ENCODE data around the gene NRXN3. TPM values are rescaled to one million over a fixed set of nuclear protein-coding genes. Genes with fewer than 3 reads are reported as not detected.

Gene NRXN3
- total RNA-seq, 1 experiment from 2014 or later = not detected

- intact Hi-C loops (cut with micrococcal nuclease; ENCODE audit: unreplicated experiment) = no loop called here
- no peaks in the 10 kb centered on the region; the same call in 1 of the 2 replicates for H3K27me3 ChIP-seq (ENCODE audit: control insufficient read depth, insufficient read depth, low read length)
- BruUV-seq (replicated peaks) = no TSS peak
- ChIA-PET POLR2A (no interaction called here), CTCF (no interaction called here)
- H3K27ac ChIP-seq (ENCODE audit: low read length) = no peak overlapping the region
- H3K4me3 ChIP-seq (ENCODE audit: low read depth in 2 of 2, low read length in 2 of 2) = no peak overlapping the region
- no peak for DNase-seq (ENCODE audit: low read depth, low spot score)
- in situ Hi-C loops (cut with HindIII; ENCODE audit: low pct_unique_long_range_greater_than_20kb, low sequenced_read_pairs) = no loop called here
- H3K9me3 ChIP-seq (ENCODE audit: control insufficient read depth, insufficient read depth, low read depth, low read length) = no peaks in the 10 kb centered on the region
- no peaks in the 10 kb centered on the region for H3K36me3 ChIP-seq (ENCODE audit: control insufficient read depth, insufficient read depth, low read length)
- TF ChIP-seq POLR2AphosphoS5 (IDR thresholded peaks at IDR 0.05; ENCODE audit: low read depth, low read length) (no peak), SIN3A (IDR thresholded peaks at IDR 0.05; ENCODE audit: borderline replicate concordance, insufficient read depth, low read depth, low read length) (no peak), TCF7L2 (IDR thresholded peaks at IDR 0.05; ENCODE audit: low read depth, low read length) (no peak), REST (IDR thresholded peaks at IDR 0.05; ENCODE audit: insufficient read depth in 1 of 2, low read depth in 2 of 2, low read length in 1 of 2) (no peak)
- TF ChIP-seq, protein P1, sequence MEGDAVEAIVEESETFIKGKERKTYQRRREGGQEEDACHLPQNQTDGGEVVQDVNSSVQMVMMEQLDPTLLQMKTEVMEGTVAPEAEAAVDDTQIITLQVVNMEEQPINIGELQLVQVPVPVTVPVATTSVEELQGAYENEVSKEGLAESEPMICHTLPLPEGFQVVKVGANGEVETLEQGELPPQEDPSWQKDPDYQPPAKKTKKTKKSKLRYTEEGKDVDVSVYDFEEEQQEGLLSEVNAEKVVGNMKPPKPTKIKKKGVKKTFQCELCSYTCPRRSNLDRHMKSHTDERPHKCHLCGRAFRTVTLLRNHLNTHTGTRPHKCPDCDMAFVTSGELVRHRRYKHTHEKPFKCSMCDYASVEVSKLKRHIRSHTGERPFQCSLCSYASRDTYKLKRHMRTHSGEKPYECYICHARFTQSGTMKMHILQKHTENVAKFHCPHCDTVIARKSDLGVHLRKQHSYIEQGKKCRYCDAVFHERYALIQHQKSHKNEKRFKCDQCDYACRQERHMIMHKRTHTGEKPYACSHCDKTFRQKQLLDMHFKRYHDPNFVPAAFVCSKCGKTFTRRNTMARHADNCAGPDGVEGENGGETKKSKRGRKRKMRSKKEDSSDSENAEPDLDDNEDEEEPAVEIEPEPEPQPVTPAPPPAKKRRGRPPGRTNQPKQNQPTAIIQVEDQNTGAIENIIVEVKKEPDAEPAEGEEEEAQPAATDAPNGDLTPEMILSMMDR (IDR thresholded peaks at IDR 0.05) = no peak
- no peak for ATAC-seq
- no peaks in the 10 kb centered on the region for H3K4me1 ChIP-seq (ENCODE audit: control insufficient read depth, insufficient read depth, low read length)
Observed at GRCh38 chr14:78248501-78249090, 78.4 kb downstream of the NRXN3 start.

DNA sequence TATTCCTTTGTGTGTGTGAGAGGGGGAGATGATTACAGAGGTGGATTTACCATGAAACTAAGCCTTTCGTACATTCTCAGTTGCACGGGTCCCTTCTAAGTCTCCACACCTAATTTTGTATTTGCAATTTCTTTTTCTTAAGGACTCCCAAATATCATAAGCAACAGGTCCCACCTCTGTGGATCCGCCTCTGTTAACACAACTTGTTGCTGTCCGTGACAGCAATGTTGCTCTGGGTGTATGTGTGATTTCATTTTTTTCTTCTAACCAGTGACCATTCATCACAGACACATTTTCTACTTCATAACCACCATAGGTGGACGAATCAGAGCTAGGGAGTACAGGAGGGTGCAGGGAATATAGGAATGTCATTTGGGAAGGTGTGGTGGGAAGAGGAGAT, 81.1 kb downstream of the NRXN3 start:
- no peaks in the 10 kb centered on the region for H3K9me3 ChIP-seq (ENCODE audit: control insufficient read depth, insufficient read depth, low read depth, low read length)
- BruUV-seq (replicated peaks) = no TSS peak

More for the DNA sequence above, 81.1 kb downstream of the NRXN3 start:
- Histone ChIP-seq H3K4me1 (ENCODE audit: control insufficient read depth, insufficient read depth, low read length) (no peaks in the 10 kb centered on the region), H3K27me3 (ENCODE audit: control insufficient read depth, insufficient read depth, low read length) (no peaks in the 10 kb centered on the region; the same call in 1 of the 2 replicates), H3K27ac (ENCODE audit: low read length) (no peak overlapping the region), H3K36me3 (ENCODE audit: control insufficient read depth, insufficient read depth, low read length) (no peaks in the 10 kb centered on the region), H3K4me3 (ENCODE audit: low read depth in 2 of 2, low read length in 2 of 2) (no peak overlapping the region)
- intact Hi-C loops (cut with micrococcal nuclease; ENCODE audit: unreplicated experiment) (no loop called here), in situ Hi-C loops (cut with HindIII; ENCODE audit: low pct_unique_long_range_greater_than_20kb, low sequenced_read_pairs) (no loop called here)
- DNase-seq (ENCODE audit: low read depth, low spot score) (no peak), ATAC-seq (no peak)
- no peak for TF ChIP-seq SIN3A (IDR thresholded peaks at IDR 0.05; ENCODE audit: borderline replicate concordance, insufficient read depth, low read depth, low read length)
- TF ChIP-seq, protein P1 (IDR thresholded peaks at IDR 0.05) = no peak
- TF ChIP-seq TCF7L2 (IDR thresholded peaks at IDR 0.05; ENCODE audit: low read depth, low read length) = no peak
- TF ChIP-seq POLR2AphosphoS5 (IDR thresholded peaks at IDR 0.05; ENCODE audit: low read depth, low read length) = no peak
- no peak for TF ChIP-seq REST (IDR thresholded peaks at IDR 0.05; ENCODE audit: insufficient read depth in 1 of 2, low read depth in 2 of 2, low read length in 1 of 2)
- ChIA-PET CTCF (no interaction called here), POLR2A (no interaction called here)

Data from Panc1 (cell line).